Measurements from ENCODE around the gene ACP2.

The ACP2 gene

GRCh38 chr11:47243454-47243853 lies 5.2 kb downstream of the ACP2 start:
- peak; percentile 71 for DNase-seq
- no peak overlapping the region for H3K27ac ChIP-seq (ENCODE audit: low read length, poor library complexity, severe bottlenecking)
- H3K4me1 ChIP-seq (ENCODE audit: control insufficient read depth, insufficient read depth, low read depth, low read length) = peaks cover 19% of the 10 kb centered on the region
- H3K4me2 ChIP-seq (ENCODE audit: low read length, poor library complexity, severe bottlenecking) = no peak overlapping the region
- H3K4me3 ChIP-seq (ENCODE audit: insufficient read depth in 1 of 2, low read depth in 1 of 2, low read length in 2 of 2) = no peak overlapping the region
- no peak overlapping the region for H4K8ac ChIP-seq (ENCODE audit: low read length)
- peak overlapping the region; percentile 9 for H2BK15ac ChIP-seq (ENCODE audit: low read depth, poor library complexity, severe bottlenecking)
- no peak overlapping the region for H2BK120ac ChIP-seq (ENCODE audit: low read depth, low read length)
- H3K4ac ChIP-seq (ENCODE audit: low read depth in 1 of 2, low read length in 2 of 2) = no peak overlapping the region
- no peak overlapping the region for H3K14ac ChIP-seq (ENCODE audit: low read length in 2 of 2)
- no peak overlapping the region for H3K9ac ChIP-seq (ENCODE audit: low read length)
- no peak overlapping the region for H2AK5ac ChIP-seq (ENCODE audit: low read length, severe bottlenecking)
- peaks cover 60% of the 10 kb centered on the region in 2 experiments for H3K36me3 ChIP-seq (ENCODE audit: control insufficient read depth in 1 of 2, insufficient read depth in 2 of 2, low read depth in 1 of 2, low read length in 2 of 2)
- 56% methylated on average over 4 of the region's 4 CpGs for WGBS
- H3K9me3 ChIP-seq (ENCODE audit: control insufficient read depth, low read length) = no peaks in the 10 kb centered on the region
- H3K27me3 ChIP-seq (ENCODE audit: control insufficient read depth in 1 of 2, insufficient read depth in 1 of 2, low read length in 2 of 2) = no peaks in the 10 kb centered on the region
- no peak overlapping the region for H3K18ac ChIP-seq (ENCODE audit: low read depth in 1 of 2, low read length in 2 of 2)
- no peak overlapping the region for H2BK5ac ChIP-seq (ENCODE audit: low read depth, low read length, poor library complexity, severe bottlenecking)
- peaks cover 23% of the 10 kb centered on the region for H3K79me1 ChIP-seq (replicated peaks; ENCODE audit: low read length, poor library complexity, severe bottlenecking)
- H2AFZ ChIP-seq (ENCODE audit: low read depth, low read length) = no peak overlapping the region
- no peak overlapping the region for H2BK12ac ChIP-seq (ENCODE audit: low read length in 2 of 2)
- H3K23ac ChIP-seq (ENCODE audit: low read length in 2 of 2) = no peak overlapping the region
- H4K91ac ChIP-seq (ENCODE audit: low read length) = no peak overlapping the region

DNA sequence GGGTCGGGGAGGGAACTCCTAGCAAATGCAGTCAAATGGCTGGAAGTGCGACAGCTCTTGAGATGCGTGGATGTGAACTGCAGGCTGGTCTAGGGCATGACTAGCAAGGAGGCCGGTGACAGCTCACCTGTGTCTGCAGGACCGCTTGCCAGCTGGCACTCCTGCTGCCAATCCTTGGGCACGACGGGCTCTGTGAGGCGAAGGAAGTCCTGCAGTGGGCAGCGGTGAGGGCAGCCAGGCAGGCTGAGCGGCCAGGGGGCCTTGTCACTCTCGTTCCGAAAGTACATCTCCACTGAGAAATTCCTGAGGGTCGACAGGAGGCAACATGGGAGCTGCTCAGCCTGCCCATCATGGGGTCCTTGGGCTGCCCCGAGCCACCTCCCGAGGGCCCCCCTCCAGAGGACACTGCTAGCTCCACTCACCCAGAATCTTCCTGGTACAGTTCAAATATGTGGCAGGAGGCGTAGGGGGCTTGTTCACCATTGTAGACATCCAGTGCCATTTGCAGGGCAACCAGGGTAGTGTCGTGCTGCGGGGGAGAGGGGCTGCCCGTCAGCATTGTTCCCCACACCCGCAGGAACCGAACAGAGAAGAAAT lies 5.9 kb downstream of the ACP2 start:
- Histone ChIP-seq H3K4me3 (ENCODE audit: insufficient read depth in 1 of 2, low read depth in 1 of 2, low read length in 2 of 2) (no peak overlapping the region), H2BK15ac (ENCODE audit: low read depth, poor library complexity, severe bottlenecking) (peak overlapping the region; percentile 68), H4K91ac (ENCODE audit: low read length) (peak overlapping the region; percentile 6), H4K8ac (ENCODE audit: low read length) (peak overlapping the region; percentile 52), H3K9me3 (ENCODE audit: control insufficient read depth, low read length) (no peaks in the 10 kb centered on the region), H3K27ac (ENCODE audit: low read length, poor library complexity, severe bottlenecking) (no peak overlapping the region), H2AFZ (ENCODE audit: low read depth, low read length) (no peak overlapping the region), H2BK12ac (ENCODE audit: low read length in 2 of 2) (peak overlapping the region in 1 of 2 experiments; percentile 23), H3K4ac (ENCODE audit: low read depth in 1 of 2, low read length in 2 of 2) (peak overlapping the region in 1 of 2 experiments; percentile 1), H3K23ac (ENCODE audit: low read length in 2 of 2) (no peak overlapping the region), H3K14ac (ENCODE audit: low read length in 2 of 2) (no peak overlapping the region), H3K27me3 (ENCODE audit: control insufficient read depth in 1 of 2, insufficient read depth in 1 of 2, low read length in 2 of 2) (no peaks in the 10 kb centered on the region), H2BK120ac (ENCODE audit: low read depth, low read length) (no peak overlapping the region), H2AK5ac (ENCODE audit: low read length, severe bottlenecking) (no peak overlapping the region), H3K9ac (ENCODE audit: low read length) (no peak overlapping the region), H3K36me3 (ENCODE audit: control insufficient read depth in 1 of 2, insufficient read depth in 2 of 2, low read depth in 1 of 2, low read length in 2 of 2) (peaks cover 67% of the 10 kb centered on the region in 2 experiments), H3K4me2 (ENCODE audit: low read length, poor library complexity, severe bottlenecking) (no peak overlapping the region), H2BK5ac (ENCODE audit: low read depth, low read length, poor library complexity, severe bottlenecking) (no peak overlapping the region), H3K4me1 (ENCODE audit: control insufficient read depth, insufficient read depth, low read depth, low read length) (peaks cover 17% of the 10 kb centered on the region), H3K18ac (ENCODE audit: low read depth in 1 of 2, low read length in 2 of 2) (peak overlapping the region; percentile 14 to 59), H3K79me1 (replicated peaks; ENCODE audit: low read length, poor library complexity, severe bottlenecking) (peaks cover 20% of the 10 kb centered on the region)
- no peak for DNase-seq
- WGBS = 92% methylated on average over 21 of the region's 21 CpGs

DNA sequence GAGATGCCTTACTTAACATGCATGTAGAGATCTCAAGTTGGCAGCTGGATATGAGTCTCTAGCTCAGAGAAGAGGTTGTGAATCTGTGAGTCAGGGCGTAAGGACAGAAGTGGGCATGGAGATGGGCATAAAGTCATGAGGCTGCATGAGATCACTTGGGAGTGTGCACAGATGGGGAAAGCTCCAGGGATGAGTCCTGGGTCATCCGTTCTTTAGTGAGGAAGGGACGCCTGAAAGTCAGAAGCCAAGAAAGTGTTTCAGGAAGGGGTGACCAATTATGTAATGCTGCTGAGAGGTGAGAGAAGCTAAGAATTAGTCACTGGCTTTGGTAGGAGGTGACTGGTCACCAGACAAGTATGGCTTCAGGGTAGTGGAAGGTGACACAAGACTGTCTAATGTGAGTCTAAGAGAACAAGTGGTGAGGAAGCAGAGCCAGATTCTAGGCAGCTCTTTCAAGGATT lies 6.7 kb downstream of the ACP2 start:
- Histone ChIP-seq H3K36me3 (ENCODE audit: control insufficient read depth in 1 of 2, insufficient read depth in 2 of 2, low read depth in 1 of 2, low read length in 2 of 2) (peaks cover 69 to 73% of the 10 kb centered on the region in 2 experiments), H2BK5ac (ENCODE audit: low read depth, low read length, poor library complexity, severe bottlenecking) (no peak overlapping the region), H3K4me2 (ENCODE audit: low read length, poor library complexity, severe bottlenecking) (no peak overlapping the region), H3K79me1 (replicated peaks; ENCODE audit: low read length, poor library complexity, severe bottlenecking) (peaks cover 14% of the 10 kb centered on the region), H4K8ac (ENCODE audit: low read length) (no peak overlapping the region), H3K4me1 (ENCODE audit: control insufficient read depth, insufficient read depth, low read depth, low read length) (peaks cover 13% of the 10 kb centered on the region), H2AK5ac (ENCODE audit: low read length, severe bottlenecking) (no peak overlapping the region), H2BK12ac (ENCODE audit: low read length in 2 of 2) (no peak overlapping the region), H3K18ac (ENCODE audit: low read depth in 1 of 2, low read length in 2 of 2) (no peak overlapping the region), H3K23ac (ENCODE audit: low read length in 2 of 2) (no peak overlapping the region), H3K9ac (ENCODE audit: low read length) (peak overlapping the region; percentile 5), H2BK120ac (ENCODE audit: low read depth, low read length) (no peak overlapping the region), H3K4ac (ENCODE audit: low read depth in 1 of 2, low read length in 2 of 2) (no peak overlapping the region), H3K14ac (ENCODE audit: low read length in 2 of 2) (no peak overlapping the region), H4K91ac (ENCODE audit: low read length) (no peak overlapping the region), H2BK15ac (ENCODE audit: low read depth, poor library complexity, severe bottlenecking) (no peak overlapping the region), H3K9me3 (ENCODE audit: control insufficient read depth, low read length) (no peaks in the 10 kb centered on the region), H3K27me3 (ENCODE audit: control insufficient read depth in 1 of 2, insufficient read depth in 1 of 2, low read length in 2 of 2) (no peaks in the 10 kb centered on the region), H3K4me3 (ENCODE audit: insufficient read depth in 1 of 2, low read depth in 1 of 2, low read length in 2 of 2) (no peak overlapping the region), H3K27ac (ENCODE audit: low read length, poor library complexity, severe bottlenecking) (no peak overlapping the region), H2AFZ (ENCODE audit: low read depth, low read length) (no peak overlapping the region)
- WGBS = 93% methylated on average over 3 of the region's 3 CpGs
- no peak for DNase-seq

GRCh38 chr11:47239852-47240251 lies 8.8 kb downstream of the ACP2 start:
- Histone ChIP-seq H3K23ac (ENCODE audit: low read length in 2 of 2) (no peak overlapping the region), H3K14ac (ENCODE audit: low read length in 2 of 2) (no peak overlapping the region), H2BK12ac (ENCODE audit: low read length in 2 of 2) (no peak overlapping the region), H2BK15ac (ENCODE audit: low read depth, poor library complexity, severe bottlenecking) (no peak overlapping the region), H3K36me3 (ENCODE audit: control insufficient read depth in 1 of 2, insufficient read depth in 2 of 2, low read depth in 1 of 2, low read length in 2 of 2) (peaks cover 62 to 77% of the 10 kb centered on the region in 2 experiments), H4K91ac (ENCODE audit: low read length) (no peak overlapping the region), H3K27ac (ENCODE audit: low read length, poor library complexity, severe bottlenecking) (no peak overlapping the region), H3K4me2 (ENCODE audit: low read length, poor library complexity, severe bottlenecking) (no peak overlapping the region), H3K9me3 (ENCODE audit: control insufficient read depth, low read length) (no peaks in the 10 kb centered on the region), H3K4me1 (ENCODE audit: control insufficient read depth, insufficient read depth, low read depth, low read length) (peaks cover 9% of the 10 kb centered on the region), H2AK5ac (ENCODE audit: low read length, severe bottlenecking) (no peak overlapping the region), H3K79me1 (replicated peaks; ENCODE audit: low read length, poor library complexity, severe bottlenecking) (peaks cover 15% of the 10 kb centered on the region), H2BK120ac (ENCODE audit: low read depth, low read length) (no peak overlapping the region), H3K18ac (ENCODE audit: low read depth in 1 of 2, low read length in 2 of 2) (no peak overlapping the region), H2BK5ac (ENCODE audit: low read depth, low read length, poor library complexity, severe bottlenecking) (no peak overlapping the region), H3K4me3 (ENCODE audit: insufficient read depth in 1 of 2, low read depth in 1 of 2, low read length in 2 of 2) (no peak overlapping the region), H2AFZ (ENCODE audit: low read depth, low read length) (no peak overlapping the region), H3K27me3 (ENCODE audit: control insufficient read depth in 1 of 2, insufficient read depth in 1 of 2, low read length in 2 of 2) (no peaks in the 10 kb centered on the region), H3K4ac (ENCODE audit: low read depth in 1 of 2, low read length in 2 of 2) (no peak overlapping the region), H3K9ac (ENCODE audit: low read length) (no peak overlapping the region), H4K8ac (ENCODE audit: low read length) (peak overlapping the region; percentile 27)
- WGBS = over 99% methylated on average over 10 of the region's 10 CpGs
- no peak for DNase-seq
